ENCODE data around the gene CLEC16A.

DNA sequence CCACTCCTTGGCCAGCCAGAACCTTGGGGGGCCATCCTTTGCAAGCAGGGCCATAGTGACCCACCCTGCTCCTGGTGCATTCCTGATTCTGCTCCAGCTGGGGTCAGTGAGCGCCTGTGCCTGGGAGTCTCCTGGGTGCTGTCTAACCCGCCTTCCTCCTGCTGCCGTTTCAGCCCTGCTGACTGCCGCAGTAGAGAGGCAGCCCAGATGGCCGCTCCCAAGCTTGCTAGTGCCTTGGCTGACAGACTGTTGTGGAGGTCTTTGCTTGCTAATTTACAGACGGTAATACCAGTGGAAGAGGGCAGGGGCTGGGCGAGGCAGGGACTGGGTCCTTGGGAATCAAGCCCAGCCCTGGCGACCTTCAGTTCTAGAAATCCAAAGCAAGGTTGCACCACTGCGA is 212.0 kb downstream of the CLEC16A start:
- no peak for TF ChIP-seq TAF1 (IDR thresholded peaks at IDR 0.05; ENCODE audit: low read depth)
- no peak for TF ChIP-seq CREB1 (IDR thresholded peaks at IDR 0.05; ENCODE audit: low read depth)
- no peak for TF ChIP-seq FOXM1 (IDR thresholded peaks at IDR 0.05; ENCODE audit: borderline replicate concordance, low read depth)
- no peak for TF ChIP-seq RAD21 (IDR thresholded peaks at IDR 0.05; ENCODE audit: low read depth)
- no peak for TF ChIP-seq TCF12 (IDR thresholded peaks at IDR 0.05; ENCODE audit: low read depth)
- no peak for TF ChIP-seq EGR1 (IDR thresholded peaks at IDR 0.05)
- TF ChIP-seq NFIC (IDR thresholded peaks at IDR 0.05) = no peak
- no peak for TF ChIP-seq EP300 (IDR thresholded peaks at IDR 0.05; ENCODE audit: borderline replicate concordance)
- TF ChIP-seq CEBPB (IDR thresholded peaks at IDR 0.05) = no peak
- TF ChIP-seq, protein P1, sequence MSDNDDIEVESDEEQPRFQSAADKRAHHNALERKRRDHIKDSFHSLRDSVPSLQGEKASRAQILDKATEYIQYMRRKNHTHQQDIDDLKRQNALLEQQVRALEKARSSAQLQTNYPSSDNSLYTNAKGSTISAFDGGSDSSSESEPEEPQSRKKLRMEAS (IDR thresholded peaks at IDR 0.05) = no peak
- TF ChIP-seq, protein P2, sequence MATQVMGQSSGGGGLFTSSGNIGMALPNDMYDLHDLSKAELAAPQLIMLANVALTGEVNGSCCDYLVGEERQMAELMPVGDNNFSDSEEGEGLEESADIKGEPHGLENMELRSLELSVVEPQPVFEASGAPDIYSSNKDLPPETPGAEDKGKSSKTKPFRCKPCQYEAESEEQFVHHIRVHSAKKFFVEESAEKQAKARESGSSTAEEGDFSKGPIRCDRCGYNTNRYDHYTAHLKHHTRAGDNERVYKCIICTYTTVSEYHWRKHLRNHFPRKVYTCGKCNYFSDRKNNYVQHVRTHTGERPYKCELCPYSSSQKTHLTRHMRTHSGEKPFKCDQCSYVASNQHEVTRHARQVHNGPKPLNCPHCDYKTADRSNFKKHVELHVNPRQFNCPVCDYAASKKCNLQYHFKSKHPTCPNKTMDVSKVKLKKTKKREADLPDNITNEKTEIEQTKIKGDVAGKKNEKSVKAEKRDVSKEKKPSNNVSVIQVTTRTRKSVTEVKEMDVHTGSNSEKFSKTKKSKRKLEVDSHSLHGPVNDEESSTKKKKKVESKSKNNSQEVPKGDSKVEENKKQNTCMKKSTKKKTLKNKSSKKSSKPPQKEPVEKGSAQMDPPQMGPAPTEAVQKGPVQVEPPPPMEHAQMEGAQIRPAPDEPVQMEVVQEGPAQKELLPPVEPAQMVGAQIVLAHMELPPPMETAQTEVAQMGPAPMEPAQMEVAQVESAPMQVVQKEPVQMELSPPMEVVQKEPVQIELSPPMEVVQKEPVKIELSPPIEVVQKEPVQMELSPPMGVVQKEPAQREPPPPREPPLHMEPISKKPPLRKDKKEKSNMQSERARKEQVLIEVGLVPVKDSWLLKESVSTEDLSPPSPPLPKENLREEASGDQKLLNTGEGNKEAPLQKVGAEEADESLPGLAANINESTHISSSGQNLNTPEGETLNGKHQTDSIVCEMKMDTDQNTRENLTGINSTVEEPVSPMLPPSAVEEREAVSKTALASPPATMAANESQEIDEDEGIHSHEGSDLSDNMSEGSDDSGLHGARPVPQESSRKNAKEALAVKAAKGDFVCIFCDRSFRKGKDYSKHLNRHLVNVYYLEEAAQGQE (IDR thresholded peaks at IDR 0.05; ENCODE audit: low read depth) = no peak
- no peak for TF ChIP-seq YY1 (IDR thresholded peaks at IDR 0.05; ENCODE audit: low read depth)
- TF ChIP-seq TEAD4 (IDR thresholded peaks at IDR 0.05) = no peak
